Thymus (tissue), 11 donors: ENCODE results near the gene LRRC8E. TPM values are rescaled to one million over a fixed set of nuclear protein-coding genes. Genes with fewer than 3 reads are reported as not detected.

Experiments used
- DNase-seq, 9 donors: peaks; one replicate each; pipeline ENCODE4 v3.0.0-alpha.2; 2013; ENCODE audit warnings: low spot score in 9 of 9, low read depth in 6 of 9, missing footprints in 1 of 9
- H3K27ac ChIP-seq, 2 donors: one replicate each; pipeline ENCODE4 v1.5.1; 2013; ENCODE audit warnings: control low read depth in 1 of 2, low read depth in 1 of 2, low read length in 1 of 2, mild to moderate bottlenecking in 1 of 2, moderate library complexity in 1 of 2
- H3K27me3 ChIP-seq, 2 donors: one replicate each; pipeline ENCODE4 v1.5.1; 2013; ENCODE audit warnings: low read length in 1 of 2; ENCODE audit not compliant: control insufficient read depth in 2 of 2, insufficient read depth in 1 of 2
- H3K36me3 ChIP-seq, 2 donors: one replicate each; pipeline ENCODE4 v1.5.1; 2013; ENCODE audit warnings: low read length in 1 of 2, mild to moderate bottlenecking in 1 of 2, moderate library complexity in 1 of 2; ENCODE audit not compliant: control insufficient read depth in 2 of 2, insufficient read depth in 2 of 2
- H3K4me1 ChIP-seq, 2 donors: one replicate each; pipeline ENCODE4 v1.5.1; 2013; ENCODE audit warnings: low read length in 2 of 2; ENCODE audit not compliant: control insufficient read depth in 2 of 2, insufficient read depth in 2 of 2
- H3K4me3 ChIP-seq, 2 donors: one replicate each; pipeline ENCODE4 v1.5.1; 2013; ENCODE audit warnings: low read length in 2 of 2, control low read depth in 1 of 2, mild to moderate bottlenecking in 1 of 2
- H3K9me3 ChIP-seq, 2 donors: one replicate each; pipeline ENCODE4 v1.5.1; 2013; ENCODE audit warnings: low read length in 1 of 2, mild to moderate bottlenecking in 1 of 2; ENCODE audit not compliant: control insufficient read depth in 2 of 2, insufficient read depth in 1 of 2
- whole genome bisulfite sequencing: extraction: QIAGEN DNeasy Blood & Tissue Kit; methylation state at CpG from one replicate; pipeline ENCODE4 v1.1.7; 2013; 5-methylcytosine and 5-hydroxymethylcytosine counted together
- polyA plus RNA-seq: library from polyadenylated mRNA; stranded (reverse); fragments of 200-250 nt; gene quantifications from one replicate; pipeline ENCODE4 v1.2.3, GENCODE V29; 2013
- total RNA-seq: library from RNA; stranded (reverse); fragments of 120-200 nt; gene quantifications from one replicate; pipeline ENCODE4 v1.2.4, GENCODE V29; 2013
- donor health status: healthy.

The LRRC8E gene
- total and polyA plus RNA-seq, 2 donors: 0.05 to 0.27 TPM

- WGBS: 60% methylated on average over 34 of the region's 34 CpGs
- Histone ChIP-seq H3K4me3 (no peak overlapping the region), H3K9me3 (no peaks in the 10 kb centered on the region), H3K27me3 (peaks cover 0 to 8% of the 10 kb centered on the region in 2 donors), H3K36me3 (peaks cover 18 to 22% of the 10 kb centered on the region in 2 donors), H3K27ac (no peak overlapping the region), H3K4me1 (peaks cover 20 to 26% of the 10 kb centered on the region in 2 donors)
- no peak for DNase-seq
Measured at GRCh38 chr19:7924651-7925170, 36.4 kb downstream of the LRRC8E start.

- peaks cover 18 to 22% of the 10 kb centered on the region in 2 donors for H3K36me3 ChIP-seq
- peaks cover 17 to 23% of the 10 kb centered on the region in 2 donors for H3K4me1 ChIP-seq
- peaks cover 0 to 4% of the 10 kb centered on the region in 2 donors for H3K27me3 ChIP-seq
- under 1% methylated on average over 98 of the region's 98 CpGs for WGBS
- no peaks in the 10 kb centered on the region for H3K9me3 ChIP-seq
- peak overlapping the region in 1 of 2 donors; percentile 58 for H3K4me3 ChIP-seq
- no peak overlapping the region for H3K27ac ChIP-seq
- DNase-seq: peak; percentile 63 to 93 (median 82)
Measured at GRCh38 chr19:7925171-7925851, 37.0 kb downstream of the LRRC8E start.

- 20% methylated on average over 65 of the region's 65 CpGs for WGBS
- Histone ChIP-seq H3K4me1 (peaks cover 13 to 19% of the 10 kb centered on the region in 2 donors), H3K27ac (no peak within 1 kb of the TSS)
Measured at GRCh38 chr19:7926021-7926726, 37.9 kb downstream of the LRRC8E start, which contains the start of gene CTXN1. Gene CTXN1 (minus strand): TSS chr19:7926135. CDS start chr19:7925538, 597 bp downstream.

GRCh38 chr19:7926727-7927604, 38.7 kb downstream of the LRRC8E start:
- Histone ChIP-seq H3K9me3 (no peaks in the 10 kb centered on the region), H3K36me3 (peaks cover 28 to 31% of the 10 kb centered on the region in 2 donors), H3K27me3 (peaks cover 0 to 4% of the 10 kb centered on the region in 2 donors), H3K4me3 (no peak overlapping the region), H3K4me1 (peaks cover 7 to 17% of the 10 kb centered on the region in 2 donors), H3K27ac (no peak overlapping the region)
- DNase-seq: no peak
- WGBS: 96% methylated on average over 32 of the region's 32 CpGs

More at GRCh38 chr19:7926021-7926726, 37.9 kb downstream of the LRRC8E start, which contains the start of gene CTXN1:
- DNase-seq: peak in 3 of 9 donors; percentile 51 to 74 (median 52)
- H3K9me3 ChIP-seq: no peaks in the 10 kb centered on the region
- H3K27me3 ChIP-seq: peaks cover 0 to 4% of the 10 kb centered on the region in 2 donors
- peaks cover 25 to 27% of the 10 kb centered on the region in 2 donors for H3K36me3 ChIP-seq
- peak within 1 kb of the TSS in 1 of 2 donors; percentile 58 for H3K4me3 ChIP-seq

GRCh38 chr19:7927605-7928333, 39.5 kb downstream of the LRRC8E start:
- DNase-seq: no peak
- Histone ChIP-seq H3K36me3 (peaks cover 29 to 31% of the 10 kb centered on the region in 2 donors), H3K4me1 (peaks cover 7 to 17% of the 10 kb centered on the region in 2 donors), H3K9me3 (no peaks in the 10 kb centered on the region), H3K4me3 (no peak overlapping the region), H3K27me3 (peaks cover 0 to 4% of the 10 kb centered on the region in 2 donors), H3K27ac (peak overlapping the region in 1 of 2 donors; percentile 38)
- 98% methylated on average over 23 of the region's 23 CpGs for WGBS

- peaks cover 7 to 17% of the 10 kb centered on the region in 2 donors for H3K4me1 ChIP-seq
Measured at GRCh38 chr19:7928334-7928706, 40.0 kb downstream of the LRRC8E start.

GRCh38 chr19:7928741-7929701, 40.7 kb downstream of the LRRC8E start:
- Histone ChIP-seq H3K36me3 (peaks cover 37 to 40% of the 10 kb centered on the region in 2 donors), H3K4me1 (peaks cover 7 to 17% of the 10 kb centered on the region in 2 donors), H3K27me3 (peaks cover 0 to 4% of the 10 kb centered on the region in 2 donors), H3K9me3 (no peaks in the 10 kb centered on the region), H3K4me3 (no peak overlapping the region), H3K27ac (peak overlapping the region in 1 of 2 donors; percentile 64)
- 68% methylated on average over 24 of the region's 24 CpGs for WGBS
- DNase-seq: peak in 2 of 9 donors; percentile 44 to 58

More at GRCh38 chr19:7928334-7928706, 40.0 kb downstream of the LRRC8E start:
- Histone ChIP-seq H3K9me3 (no peaks in the 10 kb centered on the region), H3K36me3 (peaks cover 30 to 33% of the 10 kb centered on the region in 2 donors), H3K27ac (peak overlapping the region in 1 of 2 donors; percentile 46), H3K27me3 (peaks cover 0 to 4% of the 10 kb centered on the region in 2 donors), H3K4me3 (no peak overlapping the region)
- DNase-seq: no peak
- WGBS: 94% methylated on average over 9 of the region's 9 CpGs
